WTC11 (cell line): ENCODE results near the gene RNF11.

Experiments used
- CTCF ChIP-seq: fragments of 200-600 bp; IDR thresholded peaks from 2 replicates; pipeline ENCODE4 v1.8.0; 2022; ENCODE audit warnings: antibody characterized with exemption
- FOXJ3 ChIP-seq: sonication (generic); formaldehyde crosslinking; IDR thresholded peaks from 2 replicates; pipeline ENCODE4 v1.9.0; 2021; ENCODE audit warnings: missing genetic modification reagents, mild to moderate bottlenecking, borderline replicate concordance
- NFATC4 ChIP-seq: fragments of 250-450 bp; sonication (Bioruptor Pico); IDR thresholded peaks from 2 replicates; pipeline ENCODE4 v1.9.0; 2021; ENCODE audit warnings: mild to moderate bottlenecking
- NFE2L1 ChIP-seq: sonication (generic); formaldehyde crosslinking; IDR thresholded peaks from 2 replicates; pipeline ENCODE4 v1.8.1; 2023; ENCODE audit warnings: missing genetic modification reagents
- NR2C2 ChIP-seq: sonication (generic); formaldehyde crosslinking; IDR thresholded peaks from 2 replicates; pipeline ENCODE4 v1.8.0; 2022; ENCODE audit warnings: mild to moderate bottlenecking, missing genetic modification reagents
- SOX15 ChIP-seq: fragments of 250-450 bp; sonication (Bioruptor Pico); IDR thresholded peaks from 2 replicates; pipeline ENCODE4 v1.9.0; 2021; ENCODE audit warnings: mild to moderate bottlenecking
- TEAD1 ChIP-seq: sonication (generic); formaldehyde crosslinking; IDR thresholded peaks from 2 replicates; pipeline ENCODE4 v1.8.0; 2022; ENCODE audit warnings: mild to moderate bottlenecking, missing genetic modification reagents
- ZNF121 ChIP-seq: sonication (generic); formaldehyde crosslinking; IDR thresholded peaks from 2 replicates; pipeline ENCODE4 v1.8.0; 2023; ENCODE audit warnings: missing genetic modification reagents
- ZNF423 ChIP-seq: fragments of 250-450 bp; sonication (Bioruptor Pico); IDR thresholded peaks from 2 replicates; pipeline ENCODE4 v2.1.2; 2022; ENCODE audit warnings: mild to moderate bottlenecking, moderate library complexity
- ZSCAN18 ChIP-seq: fragments of 250-450 bp; sonication (Bioruptor Pico); IDR thresholded peaks from 2 replicates; pipeline ENCODE4 v2.1.2; 2022; ENCODE audit warnings: mild to moderate bottlenecking, moderate library complexity

- TF ChIP-seq ZNF423 = no peak
- no peak for TF ChIP-seq CTCF
- TF ChIP-seq NFE2L1 (CRISPR knock-in tag) = no peak
- no peak for TF ChIP-seq FOXJ3
- TF ChIP-seq NR2C2 (CRISPR knock-in tag) = no peak
- TF ChIP-seq ZNF121 (CRISPR knock-in tag) = no peak
- no peak for TF ChIP-seq ZSCAN18 (CRISPR knock-in tag)
- TF ChIP-seq NFATC4 (CRISPR knock-in tag) = no peak
- no peak for TF ChIP-seq SOX15 (CRISPR knock-in tag)
- no peak for TF ChIP-seq TEAD1 (CRISPR knock-in tag)
Measured at GRCh38 chr1:51247499-51247898, 11.4 kb downstream of the RNF11 start.
